ENCODE results near the gene MTHFD2.

DNA sequence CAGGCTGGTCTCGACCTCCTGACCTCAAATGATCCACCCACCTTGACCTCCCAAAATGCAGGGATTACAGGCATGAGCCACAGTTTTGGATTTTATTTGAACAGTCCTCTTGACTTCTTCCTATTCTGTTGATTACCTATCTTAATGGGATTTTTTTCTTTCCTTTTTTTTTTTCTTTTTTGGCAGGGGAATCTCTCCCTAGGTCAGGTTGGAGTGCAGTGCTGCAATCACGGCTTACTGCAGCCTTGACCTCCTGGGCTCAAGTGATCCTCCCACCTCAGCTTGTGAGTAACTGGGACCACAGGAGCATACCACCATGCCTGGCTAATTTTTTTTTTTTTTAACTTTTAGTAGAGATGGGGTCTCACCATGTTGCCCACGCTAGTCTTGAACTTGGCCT lies 2.8 kb downstream of the MTHFD2 start:
- TF ChIP-seq POLR2A (IDR thresholded peaks at IDR 0.05), result no peak
- TF ChIP-seq, protein P1, sequence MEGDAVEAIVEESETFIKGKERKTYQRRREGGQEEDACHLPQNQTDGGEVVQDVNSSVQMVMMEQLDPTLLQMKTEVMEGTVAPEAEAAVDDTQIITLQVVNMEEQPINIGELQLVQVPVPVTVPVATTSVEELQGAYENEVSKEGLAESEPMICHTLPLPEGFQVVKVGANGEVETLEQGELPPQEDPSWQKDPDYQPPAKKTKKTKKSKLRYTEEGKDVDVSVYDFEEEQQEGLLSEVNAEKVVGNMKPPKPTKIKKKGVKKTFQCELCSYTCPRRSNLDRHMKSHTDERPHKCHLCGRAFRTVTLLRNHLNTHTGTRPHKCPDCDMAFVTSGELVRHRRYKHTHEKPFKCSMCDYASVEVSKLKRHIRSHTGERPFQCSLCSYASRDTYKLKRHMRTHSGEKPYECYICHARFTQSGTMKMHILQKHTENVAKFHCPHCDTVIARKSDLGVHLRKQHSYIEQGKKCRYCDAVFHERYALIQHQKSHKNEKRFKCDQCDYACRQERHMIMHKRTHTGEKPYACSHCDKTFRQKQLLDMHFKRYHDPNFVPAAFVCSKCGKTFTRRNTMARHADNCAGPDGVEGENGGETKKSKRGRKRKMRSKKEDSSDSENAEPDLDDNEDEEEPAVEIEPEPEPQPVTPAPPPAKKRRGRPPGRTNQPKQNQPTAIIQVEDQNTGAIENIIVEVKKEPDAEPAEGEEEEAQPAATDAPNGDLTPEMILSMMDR (IDR thresholded peaks at IDR 0.05), result no peak

Measured in body of pancreas (tissue), 4 donors.